A673 (cell line): ENCODE measurements around the gene DCUN1D4. TPM values are rescaled to one million over a fixed set of nuclear protein-coding genes. Genes with fewer than 3 reads are reported as not detected.
A peak's percentile ranks its signal among the peaks of the same experiment; 100 is the strongest.

Experiments used
- BruUV-seq: library from RNA; stranded (reverse); fragments of 400-500 nt; replicated peaks from 2 replicates; lab custom pipeline; 2021; lab: Mats Ljungman, UMichigan
- CTCF ChIA-PET: fragments of 300-600 bp; sonication (Branson Sonifier 250); formaldehyde crosslinking; loops from one replicate; lab custom pipeline; 2022; ENCODE audit warnings: antibody characterized with exemption; lab: Charles Lee
- POLR2A ChIA-PET: fragments of 300-600 bp; sonication (Branson Sonifier 250); formaldehyde crosslinking; loops from one replicate; lab custom pipeline; 2022; ENCODE audit warnings: antibody characterized with exemption; ENCODE audit not compliant: low non-redundant PET; lab: Charles Lee
- DNase-seq: peaks from one replicate; pipeline ENCODE4 v3.0.0-alpha.2; 2015; ENCODE audit warnings: low spot score
- H3K27ac ChIP-seq: fragments of 200-600 bp; sonication (generic); 2 replicates; pipeline ENCODE4 v1.5.1; 2016; ENCODE audit warnings: mixed run types, low read depth, mild to moderate bottlenecking, mixed read lengths, antibody characterized with exemption, low read length; ENCODE audit not compliant: poor library complexity, severe bottlenecking
- H3K27me3 ChIP-seq: fragments of 200-600 bp; sonication (generic); replicated peaks from 2 replicates; pipeline ENCODE4 v1.6.1; 2017; ENCODE audit warnings: mixed run types, low read depth, mild to moderate bottlenecking, mixed read lengths, antibody characterized with exemption, low read length; ENCODE audit not compliant: insufficient read depth, poor library complexity
- H3K36me3 ChIP-seq: fragments of 200-600 bp; sonication (generic); 2 replicates; pipeline ENCODE4 v1.6.1; 2016; ENCODE audit warnings: mixed run types, mild to moderate bottlenecking, mixed read lengths, antibody characterized with exemption, low read length; ENCODE audit not compliant: insufficient read depth, poor library complexity, severe bottlenecking
- H3K4me1 ChIP-seq: fragments of 200-600 bp; sonication (generic); 2 replicates; pipeline ENCODE4 v1.6.1; 2017; ENCODE audit warnings: mixed run types, mild to moderate bottlenecking, mixed read lengths, antibody characterized with exemption, low read length; ENCODE audit not compliant: insufficient read depth, poor library complexity, severe bottlenecking
- H3K4me3 ChIP-seq: fragments of 200-600 bp; sonication (generic); 2 replicates; pipeline ENCODE4 v1.5.1; 2016; ENCODE audit warnings: low read depth, mixed run types, mild to moderate bottlenecking, mixed read lengths, low read length; ENCODE audit not compliant: poor library complexity, severe bottlenecking
- H3K9me3 ChIP-seq: fragments of 200-600 bp; sonication (generic); 2 replicates; pipeline ENCODE4 v1.6.1; 2016; ENCODE audit warnings: mixed run types, low read depth, mild to moderate bottlenecking, mixed read lengths, antibody characterized with exemption, low read length; ENCODE audit not compliant: poor library complexity, severe bottlenecking
- EZH2 ChIP-seq: fragments of 200-600 bp; sonication (generic); IDR thresholded peaks from 2 replicates; pipeline ENCODE4 v1.6.1; 2017; ENCODE audit warnings: borderline replicate concordance, low read depth, mild to moderate bottlenecking, mixed read lengths, antibody characterized with exemption, low read length; ENCODE audit not compliant: poor library complexity, severe bottlenecking
- intact Hi-C: fragments of 100-400 bp; cut with micrococcal nuclease; formaldehyde crosslinking; loops from one replicate; pipeline ENCODE4 v1.10.0; 2022; ENCODE audit not compliant: unreplicated experiment
- total RNA-seq: library from RNA; stranded (reverse); gene quantifications from 2 replicates; pipeline ENCODE4 v1.2.3, GENCODE V29; 2021
- TF ChIP-seq, protein P1 (sequence below): fragments of 300-800, 200-600 bp; sonication (generic); conservative IDR thresholded peaks from 2 replicates; pipeline ENCODE4 v1.5.1; 2017; ENCODE audit warnings: low read depth, mild to moderate bottlenecking, antibody characterized with exemption, low read length, moderate library complexity, mixed read lengths

The DCUN1D4 gene
- total RNA-seq, 1 experiment from 2014 or later: 21.5 TPM

DNA sequence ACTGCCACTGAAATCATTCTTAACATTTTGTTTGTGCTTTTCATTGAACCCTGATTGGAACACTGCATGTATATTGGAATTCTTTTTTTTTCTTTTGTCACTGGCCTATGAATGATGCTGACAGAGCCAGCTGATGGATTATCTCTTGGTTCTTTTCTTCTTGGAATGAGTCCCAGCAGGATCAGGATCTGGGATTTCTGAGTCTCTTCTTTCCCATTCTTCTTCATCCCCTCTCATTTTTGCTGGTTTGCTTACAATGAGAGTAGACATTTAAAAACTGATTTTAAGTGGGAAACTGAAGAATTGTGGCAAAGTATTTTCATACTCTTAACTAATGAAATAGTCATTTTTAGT lies 9.0 kb downstream of the DCUN1D4 start:
- no peaks in the 10 kb centered on the region for H3K27me3 ChIP-seq
- peaks cover 8% of the 10 kb centered on the region for H3K4me1 ChIP-seq
- intact Hi-C loops: no loop called here
- no TSS peak for BruUV-seq
- H3K9me3 ChIP-seq: no peaks in the 10 kb centered on the region
- TF ChIP-seq EZH2: no peak
- TF ChIP-seq, protein P1, sequence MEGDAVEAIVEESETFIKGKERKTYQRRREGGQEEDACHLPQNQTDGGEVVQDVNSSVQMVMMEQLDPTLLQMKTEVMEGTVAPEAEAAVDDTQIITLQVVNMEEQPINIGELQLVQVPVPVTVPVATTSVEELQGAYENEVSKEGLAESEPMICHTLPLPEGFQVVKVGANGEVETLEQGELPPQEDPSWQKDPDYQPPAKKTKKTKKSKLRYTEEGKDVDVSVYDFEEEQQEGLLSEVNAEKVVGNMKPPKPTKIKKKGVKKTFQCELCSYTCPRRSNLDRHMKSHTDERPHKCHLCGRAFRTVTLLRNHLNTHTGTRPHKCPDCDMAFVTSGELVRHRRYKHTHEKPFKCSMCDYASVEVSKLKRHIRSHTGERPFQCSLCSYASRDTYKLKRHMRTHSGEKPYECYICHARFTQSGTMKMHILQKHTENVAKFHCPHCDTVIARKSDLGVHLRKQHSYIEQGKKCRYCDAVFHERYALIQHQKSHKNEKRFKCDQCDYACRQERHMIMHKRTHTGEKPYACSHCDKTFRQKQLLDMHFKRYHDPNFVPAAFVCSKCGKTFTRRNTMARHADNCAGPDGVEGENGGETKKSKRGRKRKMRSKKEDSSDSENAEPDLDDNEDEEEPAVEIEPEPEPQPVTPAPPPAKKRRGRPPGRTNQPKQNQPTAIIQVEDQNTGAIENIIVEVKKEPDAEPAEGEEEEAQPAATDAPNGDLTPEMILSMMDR: no peak
- CTCF ChIA-PET: no interaction called here
- POLR2A ChIA-PET: no interaction called here
- DNase-seq: no peak
- no peaks in the 10 kb centered on the region for H3K36me3 ChIP-seq
- no peak overlapping the region for H3K4me3 ChIP-seq
- H3K27ac ChIP-seq: no peak overlapping the region

DNA sequence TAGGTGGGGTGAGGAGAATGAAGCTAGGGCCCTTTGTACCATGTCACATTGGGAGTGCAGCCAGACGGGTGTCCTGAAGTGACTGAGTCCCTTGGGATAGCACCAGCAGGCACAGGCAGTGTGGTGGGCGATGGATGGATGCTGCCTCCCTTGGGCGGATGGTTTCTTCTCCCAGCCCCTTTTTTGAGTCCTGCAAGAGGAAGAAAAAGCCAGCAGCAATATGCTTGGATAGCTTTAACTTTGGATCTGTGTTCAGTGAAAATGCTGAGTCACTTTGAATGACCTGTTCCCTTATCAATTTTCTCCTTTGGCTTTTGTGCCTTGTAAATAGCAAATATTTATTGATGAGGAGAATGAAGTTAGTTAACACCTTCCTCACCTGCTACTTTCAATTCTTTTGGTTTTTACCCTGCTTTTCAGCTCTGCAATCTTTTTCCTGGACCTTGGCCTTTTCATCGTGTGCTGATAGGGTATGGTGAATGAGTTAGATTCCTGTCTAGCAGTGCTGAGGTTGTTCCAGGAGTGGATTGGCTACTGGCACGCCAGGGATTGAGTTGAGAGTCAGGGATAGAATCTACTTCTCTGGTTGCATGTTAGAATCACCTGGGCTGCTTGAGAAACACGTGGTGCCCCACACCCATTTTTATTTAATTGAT lies 10.2 kb downstream of the DCUN1D4 start:
- no TSS peak for BruUV-seq
- H3K36me3 ChIP-seq: no peaks in the 10 kb centered on the region
- peak overlapping the region; percentile 42 for H3K27ac ChIP-seq
- no peak for DNase-seq
- H3K27me3 ChIP-seq: no peaks in the 10 kb centered on the region
- ChIA-PET CTCF (no interaction called here), POLR2A (no interaction called here)
- intact Hi-C loops: no loop called here
- H3K9me3 ChIP-seq: no peaks in the 10 kb centered on the region
- H3K4me3 ChIP-seq: no peak overlapping the region
- TF ChIP-seq EZH2: no peak
- TF ChIP-seq, protein P1: no peak
- peaks cover 8% of the 10 kb centered on the region for H3K4me1 ChIP-seq

DNA sequence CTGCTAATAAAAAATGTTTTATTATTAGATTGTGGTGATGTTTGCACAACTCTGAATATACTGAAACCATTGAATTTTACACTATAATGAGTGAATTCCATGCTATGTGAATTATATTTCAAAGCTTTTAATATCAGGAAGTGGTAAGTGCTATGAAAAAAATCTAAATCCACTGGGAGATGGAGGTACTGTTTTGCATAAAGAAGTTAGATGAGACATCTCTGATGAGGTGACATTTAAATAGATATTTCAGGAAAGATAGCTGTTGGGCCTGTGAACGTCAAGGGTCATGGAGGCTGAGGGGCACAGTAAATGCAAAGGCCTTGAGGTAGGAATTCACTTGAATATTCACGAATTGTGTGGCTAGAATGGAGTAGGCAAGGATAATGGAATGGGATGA lies 12.3 kb downstream of the DCUN1D4 start:
- H3K27ac ChIP-seq: no peak overlapping the region
- ChIA-PET POLR2A (no interaction called here), CTCF (no interaction called here)
- no peaks in the 10 kb centered on the region for H3K9me3 ChIP-seq
- intact Hi-C loops: no loop called here
- no peaks in the 10 kb centered on the region for H3K27me3 ChIP-seq
- no peaks in the 10 kb centered on the region for H3K36me3 ChIP-seq
- DNase-seq: no peak
- TF ChIP-seq, protein P1: no peak
- TF ChIP-seq EZH2: no peak
- H3K4me3 ChIP-seq: no peak overlapping the region
- H3K4me1 ChIP-seq: peaks cover 8% of the 10 kb centered on the region
- BruUV-seq: no TSS peak
